Skin of body (tissue), 2 donors: ENCODE results near the gene CLEC3B. TPM values are rescaled to one million over a fixed set of nuclear protein-coding genes. Genes with fewer than 3 reads are reported as not detected.
A peak's percentile ranks its signal among the peaks of the same experiment; 100 is the strongest.
"Not testable (repeated sequence)": the region's sequence is repeated elsewhere in the genome, so short reads cannot be mapped to it uniquely, and the experiment has no call there.

Source experiments
- DNase-seq: peaks from one replicate; lab custom pipeline; 2025; lab: John Stamatoyannopoulos, UW
- total RNA-seq: library from RNA; depleted of rRNA; stranded (reverse); fragments of >200 nt; gene quantifications from one replicate; pipeline ENCODE4 v1.2.3, GENCODE V29; 2014

The CLEC3B gene
- total RNA-seq, 1 donor from 2014 or later: 54.6 TPM

GRCh38 chr3:45035441-45036301, 9.6 kb downstream of the CLEC3B start:
- DNase-seq: peak; percentile 70

GRCh38 chr3:45037720-45038455, 11.8 kb downstream of the CLEC3B start:
- DNase-seq: peak; percentile 86

GRCh38 chr3:45041666-45042065, 15.6 kb downstream of the CLEC3B start:
- DNase-seq: no peak

- DNase-seq: no peak
Observed at GRCh38 chr3:45042162-45042561, 16.1 kb downstream of the CLEC3B start.

- DNase-seq: peak; percentile 61
Observed at GRCh38 chr3:45043728-45044299, 17.7 kb downstream of the CLEC3B start.

- DNase-seq: no peak
Observed at GRCh38 chr3:45048244-45048643, 22.1 kb downstream of the CLEC3B start.

GRCh38 chr3:45049807-45050206, 23.7 kb downstream of the CLEC3B start:
- no peak for DNase-seq

- DNase-seq: no peak
Observed at GRCh38 chr3:45051685-45052084, 25.6 kb downstream of the CLEC3B start.

- DNase-seq: not testable (repeated sequence)
Observed at GRCh38 chr3:45053805-45054195, 27.7 kb downstream of the CLEC3B start.

- DNase-seq: peak; percentile 27
Observed at GRCh38 chr3:45054196-45054857, 28.2 kb downstream of the CLEC3B start.

- no peak for DNase-seq
Observed at GRCh38 chr3:45055032-45055410, 28.9 kb downstream of the CLEC3B start.

GRCh38 chr3:45055411-45056143, 29.5 kb downstream of the CLEC3B start:
- no peak for DNase-seq

GRCh38 chr3:45056608-45057301, 30.7 kb downstream of the CLEC3B start:
- no peak for DNase-seq

- no peak for DNase-seq
Observed at GRCh38 chr3:45057557-45057956, 31.5 kb downstream of the CLEC3B start.

GRCh38 chr3:45059132-45059531, 33.0 kb downstream of the CLEC3B start:
- DNase-seq: no peak

GRCh38 chr3:45060165-45060892, 34.2 kb downstream of the CLEC3B start:
- DNase-seq: no peak

GRCh38 chr3:45062697-45063070, 36.6 kb downstream of the CLEC3B start:
- DNase-seq: no peak

GRCh38 chr3:45064512-45065372, 38.6 kb downstream of the CLEC3B start:
- no peak for DNase-seq

- no peak for DNase-seq
Observed at GRCh38 chr3:45065373-45065720, 39.2 kb downstream of the CLEC3B start.
